Measurements from ENCODE around the gene PRKCE. TPM values are rescaled to one million over a fixed set of nuclear protein-coding genes. Genes with fewer than 3 reads are reported as not detected.

The PRKCE gene
- total and polyA plus RNA-seq, 11 donors: 4.1 to 22.3 (median 16.2) TPM

DNA sequence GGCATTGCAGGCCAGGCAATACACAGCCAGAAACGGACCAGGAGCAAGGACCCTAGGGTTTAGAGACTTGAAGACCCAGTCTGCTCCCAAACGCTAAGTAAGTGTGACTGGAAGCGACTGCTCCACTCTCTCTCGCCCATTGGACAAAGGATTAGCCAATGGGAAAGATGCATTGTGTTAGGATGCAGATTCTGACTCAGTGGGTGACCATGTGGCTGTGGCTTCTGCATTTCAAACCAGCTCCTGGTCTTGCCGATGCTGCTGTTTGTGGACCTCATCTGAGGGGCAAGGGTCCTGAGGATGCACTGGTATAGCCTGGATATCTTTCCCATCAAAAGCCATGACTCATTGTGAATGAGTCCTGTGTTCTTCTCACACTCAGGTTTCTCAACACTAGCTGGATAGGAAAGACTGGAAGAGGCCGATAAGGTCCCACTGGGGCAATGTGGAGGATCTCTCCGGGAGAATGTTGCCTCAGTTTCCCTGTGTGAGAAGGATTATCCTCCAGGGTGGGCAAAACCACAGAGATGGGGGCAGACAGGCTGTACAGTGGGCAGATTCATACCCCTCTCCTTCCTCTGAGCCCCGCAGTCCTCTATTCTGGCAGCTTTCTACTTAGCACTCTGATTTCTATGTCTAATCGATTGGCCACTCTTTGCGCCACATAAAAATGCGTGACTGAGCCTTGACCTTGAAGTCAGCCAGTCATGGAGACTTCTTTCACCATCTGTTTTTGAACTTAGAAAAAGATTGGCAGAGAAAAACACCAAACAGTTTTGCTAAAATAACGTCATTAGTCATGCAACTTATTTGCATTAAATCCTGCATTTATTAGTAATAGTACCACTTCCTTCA, 257.1 kb downstream of the PRKCE start:
- Histone ChIP-seq H3K27ac (no peak overlapping the region), H3K27me3 (no peaks in the 10 kb centered on the region), H3K4me1 (peaks cover 0 to 45% (median 7%) of the 10 kb centered on the region in 12 donors), H3K9me3 (no peaks in the 10 kb centered on the region), H3K4me3 (no peak overlapping the region), H3K36me3 (no peaks in the 10 kb centered on the region)
- WGBS, 4 donors: 87 to 91% (median 88%) methylated on average over 12 of the region's 12 CpGs
- ATAC-seq (no peak), DNase-seq (no peak)
- TF ChIP-seq POLR2A (IDR thresholded peaks at IDR 0.05): no peak
- TF ChIP-seq, protein P1, sequence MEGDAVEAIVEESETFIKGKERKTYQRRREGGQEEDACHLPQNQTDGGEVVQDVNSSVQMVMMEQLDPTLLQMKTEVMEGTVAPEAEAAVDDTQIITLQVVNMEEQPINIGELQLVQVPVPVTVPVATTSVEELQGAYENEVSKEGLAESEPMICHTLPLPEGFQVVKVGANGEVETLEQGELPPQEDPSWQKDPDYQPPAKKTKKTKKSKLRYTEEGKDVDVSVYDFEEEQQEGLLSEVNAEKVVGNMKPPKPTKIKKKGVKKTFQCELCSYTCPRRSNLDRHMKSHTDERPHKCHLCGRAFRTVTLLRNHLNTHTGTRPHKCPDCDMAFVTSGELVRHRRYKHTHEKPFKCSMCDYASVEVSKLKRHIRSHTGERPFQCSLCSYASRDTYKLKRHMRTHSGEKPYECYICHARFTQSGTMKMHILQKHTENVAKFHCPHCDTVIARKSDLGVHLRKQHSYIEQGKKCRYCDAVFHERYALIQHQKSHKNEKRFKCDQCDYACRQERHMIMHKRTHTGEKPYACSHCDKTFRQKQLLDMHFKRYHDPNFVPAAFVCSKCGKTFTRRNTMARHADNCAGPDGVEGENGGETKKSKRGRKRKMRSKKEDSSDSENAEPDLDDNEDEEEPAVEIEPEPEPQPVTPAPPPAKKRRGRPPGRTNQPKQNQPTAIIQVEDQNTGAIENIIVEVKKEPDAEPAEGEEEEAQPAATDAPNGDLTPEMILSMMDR (IDR thresholded peaks at IDR 0.05): no peak
- intact Hi-C loops (cut with DNase I): no loop called here

DNA sequence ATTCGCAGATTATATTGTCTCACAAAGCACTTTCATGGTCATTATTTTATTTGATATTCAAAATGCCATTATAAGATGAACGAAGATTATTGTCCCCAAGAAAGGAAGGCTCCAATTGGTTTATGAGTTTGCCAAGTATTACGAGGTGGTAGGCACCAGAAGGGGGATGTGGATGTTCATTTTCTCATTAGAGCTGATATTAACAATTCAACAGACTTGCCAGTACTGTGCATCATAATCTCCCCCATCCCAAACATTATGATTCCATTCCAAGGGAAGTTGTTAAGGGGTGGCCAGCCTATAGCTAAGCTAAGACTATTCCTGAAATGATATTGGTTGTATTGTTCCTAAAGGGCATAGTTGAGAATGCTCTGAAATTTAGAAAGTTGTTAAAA, 257.7 kb downstream of the PRKCE start:
- H3K9me3 ChIP-seq: no peaks in the 10 kb centered on the region
- intact Hi-C loops (cut with DNase I): no loop called here

DNA sequence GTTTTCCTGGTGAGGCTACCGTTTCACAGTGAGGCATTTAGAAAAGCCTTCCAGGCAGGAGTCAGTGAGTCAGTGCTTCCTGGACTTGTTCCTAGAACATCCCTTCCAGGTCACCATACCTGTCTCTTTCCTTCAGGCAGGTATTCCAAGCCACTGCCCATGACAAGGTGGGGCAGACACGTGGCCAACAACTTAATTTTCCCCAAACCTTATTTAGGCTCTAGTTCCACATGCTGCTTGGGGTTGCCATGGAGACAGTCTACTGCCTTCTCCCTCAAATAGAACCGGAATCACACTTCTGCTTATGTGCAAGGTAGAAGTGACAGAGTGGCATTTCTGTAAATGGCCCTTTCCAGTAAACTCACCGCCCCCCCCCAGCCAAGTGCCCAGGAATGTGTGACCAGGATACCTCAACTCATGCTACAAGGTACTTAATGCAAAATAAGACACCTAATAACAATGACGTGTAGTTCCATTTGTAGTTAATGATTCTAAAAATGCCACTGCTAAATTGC, 258.3 kb downstream of the PRKCE start:
- Histone ChIP-seq H3K36me3 (no peaks in the 10 kb centered on the region), H3K9me3 (no peaks in the 10 kb centered on the region), H3K27ac (no peak overlapping the region), H3K4me3 (no peak overlapping the region), H3K4me1 (peaks cover 0 to 44% (median 5%) of the 10 kb centered on the region in 12 donors), H3K27me3 (no peaks in the 10 kb centered on the region)
- WGBS, 4 donors: 66 to 76% (median 74%) methylated on average over 5 of the region's 5 CpGs
- peak in 1 of 4 donors; percentile 65 for ATAC-seq
- intact Hi-C loops (cut with DNase I): no loop called here
- DNase-seq: no peak
- TF ChIP-seq, protein P1 (IDR thresholded peaks at IDR 0.05): no peak
- no peak for TF ChIP-seq POLR2A (IDR thresholded peaks at IDR 0.05)

More for the DNA sequence above, 257.7 kb downstream of the PRKCE start:
- ATAC-seq (no peak), DNase-seq (no peak)
- peaks cover 0 to 47% (median 7%) of the 10 kb centered on the region in 12 donors for H3K4me1 ChIP-seq
- no peaks in the 10 kb centered on the region for H3K27me3 ChIP-seq
- H3K36me3 ChIP-seq: no peaks in the 10 kb centered on the region
- 83 to 92% (median 91%) methylated on average over 3 of the region's 3 CpGs for WGBS, 4 donors
- H3K4me3 ChIP-seq: no peak overlapping the region
- no peak overlapping the region for H3K27ac ChIP-seq
- TF ChIP-seq, protein P1 (IDR thresholded peaks at IDR 0.05): no peak
- no peak for TF ChIP-seq POLR2A (IDR thresholded peaks at IDR 0.05)

DNA sequence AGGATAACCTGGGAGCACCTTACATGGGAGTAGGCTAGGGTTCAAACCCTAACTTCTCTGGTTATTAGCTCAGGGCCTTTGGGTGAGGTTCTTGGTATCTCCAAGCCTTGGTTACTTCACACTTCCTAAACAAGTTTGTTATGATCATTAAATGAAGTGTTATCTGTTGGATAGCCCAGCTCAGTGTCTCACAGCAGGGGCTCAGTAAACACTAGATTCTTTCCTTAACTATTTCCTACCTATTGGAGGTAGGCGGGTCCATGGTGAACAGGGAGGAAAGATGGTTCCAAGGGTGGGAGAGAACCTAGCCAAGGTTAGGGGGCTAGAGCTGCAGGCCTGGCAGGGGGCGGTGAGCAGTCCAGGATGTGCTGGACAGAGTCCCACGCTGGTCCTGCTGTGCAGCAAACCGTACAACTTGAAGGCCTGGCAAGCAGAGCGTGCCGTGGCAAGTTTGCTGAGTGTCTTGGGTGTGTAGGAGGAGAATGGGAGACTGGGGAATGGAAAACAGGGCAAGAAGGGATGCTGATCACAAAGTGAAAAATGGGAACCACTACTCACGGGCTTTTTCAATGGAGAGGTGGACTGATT, 259.1 kb downstream of the PRKCE start:
- TF ChIP-seq POLR2A (IDR thresholded peaks at IDR 0.05): no peak
- TF ChIP-seq, protein P1 (IDR thresholded peaks at IDR 0.05): no peak
- H3K27me3 ChIP-seq: no peaks in the 10 kb centered on the region
- H3K36me3 ChIP-seq: no peaks in the 10 kb centered on the region
- no peak overlapping the region for H3K27ac ChIP-seq
- DNase-seq: no peak
- no peak overlapping the region for H3K4me3 ChIP-seq
- H3K9me3 ChIP-seq: no peaks in the 10 kb centered on the region
- 86 to 94% (median 88%) methylated on average over 7 of the region's 7 CpGs for WGBS, 4 donors
- H3K4me1 ChIP-seq: peaks cover 0 to 37% (median 1%) of the 10 kb centered on the region in 12 donors
- no peak for ATAC-seq
- intact Hi-C loops (cut with DNase I): no loop called here
